NCI-H2081 (cell line): ENCODE measurements around the gene TASP1.
"Not testable (repeated sequence)": the region's sequence is repeated elsewhere in the genome, so short reads cannot be mapped to it uniquely, and the experiment has no call there.

Experiments used
- DNase-seq, 2 experiments: peaks; one replicate each; lab custom pipeline; 2025; lab: John Stamatoyannopoulos, UW

TASP1 gene

DNA sequence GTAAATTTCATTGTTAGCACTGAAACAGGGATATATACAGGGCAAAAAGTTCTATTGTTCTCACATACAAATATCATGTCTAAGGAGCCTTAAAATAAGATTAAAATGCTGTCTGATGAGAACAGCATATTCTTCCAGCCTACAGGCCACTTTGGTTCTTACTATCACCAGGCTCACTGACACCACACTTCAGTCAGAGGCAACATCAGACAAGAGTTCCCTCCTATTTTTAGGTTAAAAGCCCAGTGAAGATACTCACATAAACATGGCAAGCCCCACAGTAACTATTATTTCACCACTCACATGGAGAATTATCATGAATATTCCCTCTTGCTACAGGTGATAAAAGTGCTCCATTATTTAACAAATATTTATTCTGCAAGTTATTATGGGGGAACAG, 241.9 kb downstream of the TASP1 start:
- no peak for DNase-seq

- DNase-seq, result no peak
Measured at GRCh38 chr20:13396022-13396421, 242.7 kb downstream of the TASP1 start.

DNA sequence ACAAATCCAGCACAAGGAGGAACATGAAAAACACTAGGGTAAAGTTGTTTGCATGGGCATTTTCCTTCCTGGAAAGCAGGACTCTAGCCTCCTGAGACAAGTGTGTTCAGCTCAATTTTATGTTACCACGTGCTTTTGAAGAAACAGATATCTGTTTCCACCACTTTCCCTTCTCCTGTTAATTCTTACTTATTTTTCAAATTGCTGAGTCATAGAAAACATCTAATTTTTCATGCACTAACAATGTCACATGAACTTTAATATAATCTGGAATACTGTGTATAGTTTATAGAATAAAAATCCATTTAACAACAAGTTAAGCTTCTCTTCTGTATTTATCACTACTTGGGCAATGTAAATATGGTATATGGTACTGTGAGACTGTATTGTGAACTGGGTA, 243.5 kb downstream of the TASP1 start:
- DNase-seq, result no peak

DNA sequence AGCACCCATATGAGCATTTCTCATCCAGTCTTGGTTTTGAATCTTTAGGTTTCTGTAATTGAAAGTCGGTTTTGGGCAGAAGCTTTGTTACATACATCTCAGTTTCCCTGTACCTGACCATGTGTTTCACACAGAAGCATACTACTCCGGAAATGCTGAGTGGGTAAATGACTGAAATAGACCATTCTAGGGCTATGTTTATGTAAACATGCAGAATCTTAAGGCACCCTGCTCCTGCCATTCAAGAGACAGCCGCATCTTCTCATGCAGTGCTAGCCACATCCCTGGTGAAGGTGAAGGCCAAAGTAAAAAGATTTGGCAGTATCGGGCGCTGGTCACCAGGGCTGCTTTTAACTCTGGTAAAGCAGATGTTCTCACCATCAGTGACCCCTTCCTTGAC, 246.3 kb downstream of the TASP1 start:
- DNase-seq, result no peak

GRCh38 chr20:13389115-13389514, 249.6 kb downstream of the TASP1 start:
- DNase-seq, result no peak

DNA sequence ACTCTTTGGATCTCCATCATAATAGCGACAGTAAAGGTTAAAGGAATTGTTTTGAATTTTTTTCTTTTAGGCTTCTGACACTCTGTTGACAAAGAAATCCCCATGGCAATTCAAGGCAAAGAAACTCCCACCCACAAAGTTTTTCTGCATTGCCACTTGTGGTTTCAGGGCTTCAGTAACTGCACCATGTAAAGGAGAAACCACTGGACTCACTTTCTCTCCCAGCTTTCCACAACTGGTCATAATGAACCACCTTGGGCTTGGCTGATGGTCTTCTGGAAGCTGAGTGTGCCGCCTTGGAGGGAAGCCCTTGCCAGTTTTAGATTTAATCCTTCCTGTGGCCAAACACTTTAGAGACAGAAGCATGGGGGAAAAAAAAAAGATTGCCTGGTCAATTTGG, 254.6 kb downstream of the TASP1 start:
- no peak for DNase-seq

GRCh38 chr20:13382786-13383185, 255.9 kb downstream of the TASP1 start:
- DNase-seq, result no peak

- DNase-seq, result not testable (repeated sequence)
Measured at GRCh38 chr20:13380497-13381229, 258.1 kb downstream of the TASP1 start.

DNA sequence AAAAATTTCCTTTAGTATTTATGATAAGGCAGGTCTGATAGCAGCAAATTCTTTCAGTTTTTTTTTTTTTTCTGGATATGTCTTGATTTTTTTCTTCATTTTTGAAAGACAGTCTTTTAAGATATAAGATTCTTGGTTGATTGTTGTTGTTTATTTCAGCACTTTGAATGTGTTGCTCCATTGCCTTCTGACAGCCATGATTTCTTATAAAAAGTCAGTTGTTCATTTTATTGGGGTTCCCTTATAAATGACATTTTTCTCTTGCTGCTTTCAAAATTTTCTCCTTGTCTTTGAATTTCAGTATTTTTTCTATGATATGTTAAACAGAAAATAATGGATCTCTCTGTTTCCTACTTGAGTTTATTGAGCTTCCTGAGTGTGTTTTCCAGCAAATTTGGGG, 265.3 kb downstream of the TASP1 start:
- no peak for DNase-seq

- no peak for DNase-seq
Measured at GRCh38 chr20:13364278-13365170, 274.2 kb downstream of the TASP1 start.

DNA sequence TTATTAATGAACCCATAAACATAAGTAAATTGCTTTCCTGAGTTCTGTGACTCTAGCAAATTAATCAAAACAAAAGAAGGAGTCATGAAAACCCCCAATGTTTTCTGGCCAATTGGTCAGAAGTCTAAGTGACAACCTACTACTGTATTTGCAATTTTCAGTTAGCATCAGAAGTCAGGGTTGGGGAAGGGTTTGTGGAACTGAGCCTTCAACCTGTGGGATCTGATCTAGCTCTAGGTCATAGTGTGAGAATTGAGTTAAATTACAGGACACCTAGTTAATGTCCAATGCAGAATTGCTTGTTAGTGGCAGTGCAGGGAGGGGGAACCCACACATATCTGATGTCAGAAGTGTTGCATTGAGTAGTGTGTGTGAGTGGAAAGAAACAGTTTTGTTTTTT, 275.3 kb downstream of the TASP1 start:
- DNase-seq, result no peak

- DNase-seq, result not testable (repeated sequence)
Measured at GRCh38 chr20:13362165-13362564, 276.6 kb downstream of the TASP1 start.

DNA sequence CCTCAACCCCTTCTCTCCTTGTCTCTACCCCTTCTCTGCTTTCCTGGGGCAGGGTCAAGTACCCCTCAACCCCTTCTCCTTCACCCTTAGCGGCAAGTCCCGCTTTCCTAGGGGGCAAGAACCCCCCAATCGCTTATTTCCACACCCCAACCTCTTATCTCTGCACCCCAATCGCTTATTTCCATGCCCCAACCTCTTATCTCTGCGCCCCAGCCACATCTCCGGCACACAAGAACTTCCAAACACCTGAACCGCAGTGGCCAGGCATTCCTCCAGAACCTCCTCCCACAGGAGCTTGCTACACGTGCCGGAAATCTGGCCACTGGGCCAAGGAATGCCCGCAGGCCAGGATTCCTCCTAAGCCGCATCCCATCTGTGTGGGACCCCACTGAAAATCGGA, 279.8 kb downstream of the TASP1 start:
- not testable (repeated sequence) for DNase-seq

- not testable (repeated sequence) for DNase-seq
Measured at GRCh38 chr20:13357782-13358181, 280.9 kb downstream of the TASP1 start.

GRCh38 chr20:13356591-13356990, 282.1 kb downstream of the TASP1 start:
- no peak for DNase-seq

DNA sequence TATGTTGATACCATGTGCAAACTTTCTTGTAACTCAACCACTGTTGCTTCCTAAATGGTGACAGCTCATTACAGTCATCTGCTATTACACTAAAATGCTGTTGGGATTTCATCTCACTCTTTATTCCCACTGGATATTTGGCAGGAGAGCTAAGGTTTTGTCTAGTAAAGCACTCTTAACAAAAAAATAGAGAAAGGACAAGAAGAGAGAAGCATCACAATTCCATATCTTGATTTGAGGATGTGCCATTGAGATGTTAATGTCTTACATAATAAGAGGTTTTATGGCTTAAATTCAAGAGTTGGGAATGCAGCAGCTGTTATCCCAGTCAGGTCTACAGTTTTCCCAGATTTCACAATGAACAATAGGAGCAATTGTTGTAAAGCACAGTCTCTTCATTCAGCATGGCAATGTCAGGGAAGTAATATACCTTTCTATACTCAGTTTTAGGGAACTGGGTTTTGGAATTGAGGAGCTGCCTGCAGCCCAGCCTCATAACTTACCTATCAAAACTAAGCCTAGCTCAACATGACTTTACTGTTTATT, 282.7 kb downstream of the TASP1 start:
- no peak for DNase-seq

DNA sequence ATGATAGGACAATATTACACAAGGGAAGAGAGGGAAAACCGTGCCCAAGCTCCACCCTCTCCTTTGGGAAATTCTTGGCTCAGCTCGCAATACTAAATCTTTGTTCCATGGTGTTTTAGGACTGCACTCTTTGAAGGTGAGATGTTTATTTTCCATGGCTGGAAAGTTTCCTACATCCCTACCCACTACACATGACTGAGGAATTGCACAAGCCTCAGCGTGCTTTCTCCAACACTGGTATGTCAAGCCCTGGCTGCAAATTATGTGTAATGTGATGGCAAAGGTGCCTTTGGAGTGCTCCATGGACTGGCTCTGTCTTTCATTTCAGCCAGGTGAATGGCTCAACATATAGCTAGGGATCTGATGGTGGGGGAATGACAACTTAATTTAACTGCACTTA, 283.3 kb downstream of the TASP1 start:
- no peak for DNase-seq

DNA sequence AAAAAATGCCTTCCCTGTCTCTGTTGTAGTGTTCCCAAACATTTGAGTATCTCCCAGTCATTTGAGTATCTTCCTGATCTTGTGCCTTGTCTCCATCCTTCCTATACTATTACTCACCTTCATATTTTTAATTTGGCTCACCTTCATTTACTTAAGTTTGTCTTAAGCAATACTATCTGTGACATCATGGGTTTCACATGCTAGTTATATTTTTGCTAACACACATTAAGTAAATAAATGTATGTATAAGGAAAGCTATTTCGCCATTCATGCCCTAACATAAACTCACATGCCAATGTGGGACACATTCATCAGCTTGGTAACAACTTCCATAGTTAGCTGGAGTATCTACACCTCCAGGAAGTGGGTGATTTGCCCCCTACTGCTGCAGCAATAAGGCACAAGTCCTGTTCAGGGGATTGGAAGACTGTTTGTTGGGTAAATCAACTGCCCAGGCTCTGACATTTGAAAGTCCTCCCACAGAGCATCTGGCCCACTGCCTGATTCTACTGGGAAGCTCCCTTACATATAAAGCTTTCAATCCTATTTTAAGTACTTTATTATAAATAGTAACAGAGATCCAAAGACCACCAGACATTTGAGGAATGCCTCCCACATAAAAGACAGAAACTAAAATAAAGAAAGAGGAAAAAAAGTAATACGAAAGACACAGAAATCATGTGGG, 285.3 kb downstream of the TASP1 start:
- DNase-seq, result peak in 1 of 2 experiments; percentile 34

GRCh38 chr20:13349235-13349604, 289.5 kb downstream of the TASP1 start:
- DNase-seq, result no peak

GRCh38 chr20:13348311-13349234, 290.2 kb downstream of the TASP1 start:
- DNase-seq, result no peak

DNA sequence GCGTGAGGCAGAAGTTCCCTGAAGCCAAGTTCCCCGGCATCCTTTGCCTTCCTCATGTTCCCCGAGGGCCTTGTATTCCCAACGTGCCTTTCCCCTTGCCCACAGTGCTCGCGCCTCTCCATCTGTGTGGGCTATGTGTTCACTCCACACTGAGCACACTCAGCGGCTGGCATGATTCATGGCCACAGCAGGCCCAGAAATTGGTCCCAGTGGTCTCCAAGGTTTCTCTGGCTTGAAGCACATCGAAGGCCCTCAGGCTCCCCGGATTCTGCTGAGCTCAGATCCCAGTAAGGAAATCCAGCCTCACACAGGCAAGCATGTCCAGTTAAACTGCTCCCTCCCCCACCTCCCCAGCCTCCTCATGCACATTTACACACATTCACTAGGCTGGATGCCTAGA, 294.1 kb downstream of the TASP1 start:
- no peak for DNase-seq
